Stomach (tissue), 9 donors: Measurements from ENCODE around the gene CLDN9. TPM values are rescaled to one million over a fixed set of nuclear protein-coding genes. Genes with fewer than 3 reads are reported as not detected.

Experiments used
- DNase-seq, 2 donors: peaks; one replicate each; pipeline versions ENCODE4 v3.0.0 to v3.0.0-alpha.2; 2013 to 2019
- H3K27ac ChIP-seq, 5 donors: fragments of 200-600 bp in 4 of 5; sonication (generic) in 4 of 5; one replicate each; pipeline ENCODE4 v1.5.1; 2013 to 2019; ENCODE audit warnings: mild to moderate bottlenecking in 1 of 5, moderate library complexity in 1 of 5
- H3K27me3 ChIP-seq, 3 donors: fragments of 200-600 bp; sonication (generic); one replicate each; pipeline ENCODE4 v1.5.1; 2017 to 2019; ENCODE audit warnings: mixed run types in 1 of 3
- H3K36me3 ChIP-seq, 4 donors: fragments of 200-600 bp; sonication (generic); 1 replicate in 3 of 4; 2 replicates in 1 of 4; pipeline ENCODE4 v1.5.1; 2016 to 2019
- H3K4me1 ChIP-seq, 4 donors: fragments of 200-600 bp; sonication (generic); one replicate each; pipeline ENCODE4 v1.5.1; 2016 to 2019
- H3K4me3 ChIP-seq, 4 donors: fragments of 200-600 bp; sonication (generic) in 3 of 4; one replicate each; pipeline ENCODE4 v1.5.1; 2016 to 2019; ENCODE audit warnings: mild to moderate bottlenecking in 1 of 4
- H3K9me3 ChIP-seq, 4 donors: fragments of 200-600 bp; sonication (generic); one replicate each; pipeline ENCODE4 v1.5.1; 2016 to 2019
- CTCF ChIP-seq, 7 experiments: fragments of 450-650 bp in 4 of 7; fragments of 200-600 bp in 3 of 7; sonication (generic) in 3 of 7; IDR thresholded peaks; one replicate each; pipeline ENCODE4 v1.5.1; 2016 to 2019; ENCODE audit warnings: antibody characterized with exemption in 7 of 7, control low read depth in 2 of 7, mild to moderate bottlenecking in 1 of 7
- EP300 ChIP-seq: sonication (generic); formaldehyde crosslinking; IDR thresholded peaks from one replicate; pipeline ENCODE4 v1.6.1; 2017; ENCODE audit warnings: antibody characterized with exemption
- POLR2A ChIP-seq, 4 donors: fragments of 450-650 bp; IDR thresholded peaks; one replicate each; pipeline ENCODE4 v1.6.1; 2016; ENCODE audit warnings: antibody characterized with exemption in 4 of 4, control low read depth in 2 of 4, mild to moderate bottlenecking in 1 of 4, moderate library complexity in 1 of 4
- POLR2AphosphoS5 ChIP-seq, 3 donors: sonication (generic); formaldehyde crosslinking; IDR thresholded peaks; one replicate each; pipeline ENCODE4 v1.6.1; 2016; ENCODE audit warnings: antibody characterized with exemption in 3 of 3
- WGBS, 5 donors: extraction: QIAGEN DNeasy Blood & Tissue Kit in 3 of 5; methylation state at CpG; one replicate each; pipeline versions ENCODE4 v1.1.5 to v1.1.7; 2013 to 2018; 5-methylcytosine and 5-hydroxymethylcytosine counted together
- intact Hi-C: fragments of 100-400 bp; cut with DNase I; formaldehyde crosslinking; loops from one replicate; pipeline ENCODE4 v1.15.1; 2023; ENCODE audit warnings: low total_unique reads
- polyA plus RNA-seq, 3 donors: library from polyadenylated mRNA; stranded (reverse); fragments of 200-250 nt; gene quantifications; one replicate each; pipeline ENCODE4 v1.2.3, GENCODE V29; 2013
- total RNA-seq, 5 donors: library from RNA; depleted of rRNA; stranded (reverse); fragments of >200 nt; gene quantifications; one replicate each; pipeline versions ENCODE4 v1.1.0 to v1.2.3, GENCODE V29; 2014 to 2016
- donor health status: healthy with polysubstance abuse.
- donor health status: Bipolar disorder and iron deficiency.
- donor health status: healthy.

Gene CLDN9
- total and polyA plus RNA-seq, 8 donors = 0.28 to 0.31 TPM; not detected in 6

- no peaks in the 10 kb centered on the region for H3K36me3 ChIP-seq
- peaks cover 4 to 11% (median 8%) of the 10 kb centered on the region in 4 donors for H3K4me1 ChIP-seq
- TF ChIP-seq EP300 (no peak), POLR2AphosphoS5 (IDR thresholded peaks at IDR 0.05) (no peak), CTCF (IDR thresholded peaks at IDR 0.05) (no peak)
- H3K4me3 ChIP-seq = no peak overlapping the region
- H3K27me3 ChIP-seq = peaks cover 0 to 69% (median 0%) of the 10 kb centered on the region in 3 donors
- no peak for DNase-seq
- no peak overlapping the region for H3K27ac ChIP-seq
- intact Hi-C loops = no loop called here
- WGBS, 5 donors = 78 to 90% (median 85%) methylated on average over 6 of the region's 6 CpGs
- H3K9me3 ChIP-seq = no peaks in the 10 kb centered on the region
These were observed 12.8 kb upstream of the CLDN9 start for GRCh38 chr16:2999929-3000328.

- TF ChIP-seq EP300 (no peak), POLR2AphosphoS5 (IDR thresholded peaks at IDR 0.05) (no peak), POLR2A (IDR thresholded peaks at IDR 0.05) (no peak), CTCF (IDR thresholded peaks at IDR 0.05) (no peak)
- intact Hi-C loops = no loop called here
- Histone ChIP-seq H3K36me3 (no peaks in the 10 kb centered on the region), H3K27ac (no peak overlapping the region), H3K27me3 (peaks cover 0 to 69% (median 0%) of the 10 kb centered on the region in 3 donors), H3K4me3 (no peak overlapping the region), H3K9me3 (no peaks in the 10 kb centered on the region), H3K4me1 (peaks cover 4 to 15% (median 12%) of the 10 kb centered on the region in 4 donors)
- 67 to 89% (median 84%) methylated on average over 4 of the region's 4 CpGs for WGBS, 5 donors
- no peak for DNase-seq
These were observed 12.2 kb upstream of the CLDN9 start for GRCh38 chr16:3000540-3000939.

GRCh38 chr16:3001316-3001715 is 11.4 kb upstream of the CLDN9 start:
- 67 to 86% (median 83%) methylated on average over 9 to 12 of the region's 12 CpGs for WGBS, 5 donors
- Histone ChIP-seq H3K4me3 (no peak overlapping the region), H3K9me3 (no peaks in the 10 kb centered on the region), H3K27ac (no peak overlapping the region), H3K27me3 (peaks cover 0 to 71% (median 4%) of the 10 kb centered on the region in 3 donors), H3K4me1 (peaks cover 4 to 23% (median 13%) of the 10 kb centered on the region in 4 donors), H3K36me3 (no peaks in the 10 kb centered on the region)
- intact Hi-C loops = no loop called here
- DNase-seq = no peak
- TF ChIP-seq POLR2AphosphoS5 (IDR thresholded peaks at IDR 0.05) (no peak), POLR2A (IDR thresholded peaks at IDR 0.05) (no peak), CTCF (IDR thresholded peaks at IDR 0.05) (no peak), EP300 (no peak)

- Histone ChIP-seq H3K4me1 (peaks cover 21 to 47% (median 33%) of the 10 kb centered on the region in 4 donors), H3K27me3 (peaks cover 0 to 73% (median 11%) of the 10 kb centered on the region in 3 donors), H3K4me3 (peak overlapping the region in 3 of 4 donors; percentile 22 to 43 (median 26)), H3K27ac (peak overlapping the region in 2 of 5 donors; percentile 53 to 84), H3K36me3 (no peaks in the 10 kb centered on the region), H3K9me3 (no peaks in the 10 kb centered on the region)
- DNase-seq = peak; percentile 98 to 99
- 7 to 15% (median 8%) methylated on average over 27 to 58 of the region's 58 CpGs for WGBS, 5 donors
- TF ChIP-seq CTCF (IDR thresholded peaks at IDR 0.05) = peak in 4 of 7 experiments; percentile 19 to 76 (median 34)
- TF ChIP-seq POLR2AphosphoS5 (IDR thresholded peaks at IDR 0.05) = peak; percentile 20 to 86 (median 46)
- no peak for TF ChIP-seq EP300
- no peak for TF ChIP-seq POLR2A (IDR thresholded peaks at IDR 0.05)
- intact Hi-C loops = no loop called here
These were observed 9.0 kb upstream of the CLDN9 start for GRCh38 chr16:3003582-3004270.
